Activated T-helper 17 cell treated with anti-CD3 and anti-CD28 coated beads, Interleukin-2, amount 50 U/mL, for 72 hours (primary cell): ENCODE data around the gene PANX2. TPM values are rescaled to one million over a fixed set of nuclear protein-coding genes. Genes with fewer than 3 reads are reported as not detected.
"Not testable (repeated sequence)": the region's sequence is repeated elsewhere in the genome, so short reads cannot be mapped to it uniquely, and the experiment has no call there.

ENCODE experiments used
- ATAC-seq: fragments of 150-1000 bp; cut with Tn5 transposase; replicated peaks from 2 replicates; pipeline ENCODE4 v1.10.0; 2021; ENCODE audit warnings: mild to moderate bottlenecking, moderate library complexity
- H3K27ac Mint-ChIP-seq: one replicate; pipeline ENCODE4 v1.8.0; 2022; ENCODE audit warnings: mixed read lengths
- H3K27me3 Mint-ChIP-seq: one replicate; pipeline ENCODE4 v1.8.0; 2022; ENCODE audit warnings: mixed read lengths
- H3K36me3 Mint-ChIP-seq: one replicate; pipeline ENCODE4 v1.8.0; 2022; ENCODE audit warnings: low read depth, mild to moderate bottlenecking, mixed read lengths
- H3K4me1 Mint-ChIP-seq: one replicate; pipeline ENCODE4 v1.8.0; 2022; ENCODE audit warnings: mixed read lengths
- H3K4me3 Mint-ChIP-seq: one replicate; pipeline ENCODE4 v1.8.0; 2022; ENCODE audit warnings: mild to moderate bottlenecking, mixed read lengths
- H3K9me3 Mint-ChIP-seq: one replicate; pipeline ENCODE4 v1.8.0; 2022; ENCODE audit warnings: mixed read lengths
- total RNA-seq, 2 donors: library from RNA; stranded (reverse); gene quantifications; one replicate each; pipeline ENCODE4 v1.2.3, GENCODE V29; 2022

Gene PANX2
- total RNA-seq, 2 donors from 2014 or later, result 2.5 to 16.6 TPM

- H3K27me3 Mint-ChIP-seq, result no peaks in the 10 kb centered on the region
- H3K36me3 Mint-ChIP-seq, result peaks cover 48% of the 10 kb centered on the region
- H3K4me3 Mint-ChIP-seq, result peak overlapping the region; percentile 78
- peak overlapping the region; percentile 56 for H3K27ac Mint-ChIP-seq
- peaks cover 3% of the 10 kb centered on the region for H3K4me1 Mint-ChIP-seq
- H3K9me3 Mint-ChIP-seq, result no peaks in the 10 kb centered on the region
- ATAC-seq, result peak; percentile 32
Measured at GRCh38 chr22:50201191-50202129, 30.9 kb downstream of the PANX2 start.

- H3K27ac Mint-ChIP-seq, result peak overlapping the region; percentile 56
- no peak for ATAC-seq
- H3K4me1 Mint-ChIP-seq, result peaks cover 3% of the 10 kb centered on the region
- peak overlapping the region; percentile 78 for H3K4me3 Mint-ChIP-seq
- peaks cover 44% of the 10 kb centered on the region for H3K36me3 Mint-ChIP-seq
- no peaks in the 10 kb centered on the region for H3K9me3 Mint-ChIP-seq
- no peaks in the 10 kb centered on the region for H3K27me3 Mint-ChIP-seq
Measured at GRCh38 chr22:50202130-50202666, 31.7 kb downstream of the PANX2 start.

- H3K4me3 Mint-ChIP-seq, result no peak overlapping the region
- ATAC-seq, result no peak
- peaks cover 3% of the 10 kb centered on the region for H3K4me1 Mint-ChIP-seq
- H3K27ac Mint-ChIP-seq, result no peak overlapping the region
- H3K27me3 Mint-ChIP-seq, result no peaks in the 10 kb centered on the region
- H3K36me3 Mint-ChIP-seq, result peaks cover 44% of the 10 kb centered on the region
- H3K9me3 Mint-ChIP-seq, result no peaks in the 10 kb centered on the region
Measured at GRCh38 chr22:50203288-50203687, 32.8 kb downstream of the PANX2 start.

- no peak overlapping the region for H3K4me3 Mint-ChIP-seq
- H3K36me3 Mint-ChIP-seq, result peaks cover 41% of the 10 kb centered on the region
- H3K27ac Mint-ChIP-seq, result no peak overlapping the region
- peaks cover 4% of the 10 kb centered on the region for H3K4me1 Mint-ChIP-seq
- H3K9me3 Mint-ChIP-seq, result no peaks in the 10 kb centered on the region
- ATAC-seq, result no peak
- no peaks in the 10 kb centered on the region for H3K27me3 Mint-ChIP-seq
Measured at GRCh38 chr22:50204571-50204970, 34.0 kb downstream of the PANX2 start.

- not testable (repeated sequence) for H3K4me3 Mint-ChIP-seq, H3K27ac Mint-ChIP-seq, H3K4me1 Mint-ChIP-seq, H3K27me3 Mint-ChIP-seq, ATAC-seq, H3K9me3 Mint-ChIP-seq
- H3K36me3 Mint-ChIP-seq, result peaks cover 45% of the 10 kb centered on the region
Measured at GRCh38 chr22:50204998-50205397, 34.5 kb downstream of the PANX2 start.

GRCh38 chr22:50205781-50206569, 35.4 kb downstream of the PANX2 start:
- H3K27me3 Mint-ChIP-seq, result no peaks in the 10 kb centered on the region
- no peaks in the 10 kb centered on the region for H3K9me3 Mint-ChIP-seq
- no peak overlapping the region for H3K4me3 Mint-ChIP-seq
- no peak for ATAC-seq
- H3K36me3 Mint-ChIP-seq, result peaks cover 52% of the 10 kb centered on the region
- H3K4me1 Mint-ChIP-seq, result peaks cover 9% of the 10 kb centered on the region
- no peak overlapping the region for H3K27ac Mint-ChIP-seq

- Mint-ChIP-seq H3K4me1 (peaks cover 9% of the 10 kb centered on the region), H3K4me3 (no peak overlapping the region), H3K9me3 (no peaks in the 10 kb centered on the region)
Measured at GRCh38 chr22:50206599-50206998, 36.1 kb downstream of the PANX2 start.

GRCh38 chr22:50207383-50208140, 37.0 kb downstream of the PANX2 start:
- no peak for ATAC-seq
- Mint-ChIP-seq H3K9me3 (no peaks in the 10 kb centered on the region), H3K27me3 (no peaks in the 10 kb centered on the region), H3K27ac (no peak overlapping the region), H3K4me3 (no peak overlapping the region), H3K4me1 (peaks cover 6% of the 10 kb centered on the region), H3K36me3 (peaks cover 61% of the 10 kb centered on the region)

More at GRCh38 chr22:50206599-50206998, 36.1 kb downstream of the PANX2 start:
- no peaks in the 10 kb centered on the region for H3K27me3 Mint-ChIP-seq
- H3K27ac Mint-ChIP-seq, result no peak overlapping the region
- ATAC-seq, result no peak
- peaks cover 57% of the 10 kb centered on the region for H3K36me3 Mint-ChIP-seq

- no peaks in the 10 kb centered on the region for H3K9me3 Mint-ChIP-seq
Measured at GRCh38 chr22:50208430-50208938, 38.0 kb downstream of the PANX2 start.

GRCh38 chr22:50208939-50209892, 38.7 kb downstream of the PANX2 start:
- Mint-ChIP-seq H3K4me3 (no peak overlapping the region), H3K4me1 (peaks cover 9% of the 10 kb centered on the region), H3K9me3 (no peaks in the 10 kb centered on the region), H3K27me3 (no peaks in the 10 kb centered on the region), H3K36me3 (peaks cover 62% of the 10 kb centered on the region), H3K27ac (peak overlapping the region; percentile 32)
- ATAC-seq, result peak; percentile 26

More at GRCh38 chr22:50208430-50208938, 38.0 kb downstream of the PANX2 start:
- H3K4me3 Mint-ChIP-seq, result no peak overlapping the region
- peaks cover 62% of the 10 kb centered on the region for H3K36me3 Mint-ChIP-seq
- H3K4me1 Mint-ChIP-seq, result peaks cover 9% of the 10 kb centered on the region
- no peak for ATAC-seq
- H3K27ac Mint-ChIP-seq, result no peak overlapping the region
- H3K27me3 Mint-ChIP-seq, result no peaks in the 10 kb centered on the region

- H3K4me1 Mint-ChIP-seq, result peaks cover 13% of the 10 kb centered on the region
- ATAC-seq, result peak; percentile 74
- peaks cover 61% of the 10 kb centered on the region for H3K36me3 Mint-ChIP-seq
- H3K9me3 Mint-ChIP-seq, result no peaks in the 10 kb centered on the region
- no peaks in the 10 kb centered on the region for H3K27me3 Mint-ChIP-seq
- H3K27ac Mint-ChIP-seq, result peak overlapping the region; percentile 32
- no peak overlapping the region for H3K4me3 Mint-ChIP-seq
Measured at GRCh38 chr22:50209893-50210292, 39.4 kb downstream of the PANX2 start.

- Mint-ChIP-seq H3K4me3 (no peak overlapping the region), H3K36me3 (peaks cover 60% of the 10 kb centered on the region), H3K27me3 (no peaks in the 10 kb centered on the region), H3K9me3 (no peaks in the 10 kb centered on the region), H3K4me1 (peaks cover 16% of the 10 kb centered on the region), H3K27ac (no peak overlapping the region)
- ATAC-seq, result no peak
Measured at GRCh38 chr22:50210378-50211139, 40.0 kb downstream of the PANX2 start.
